Loucy (cell line): ENCODE results near the gene C2orf66.

ENCODE experiments used
- H2AFZ ChIP-seq: fragments of 200-600 bp; sonication (generic); 2 replicates; pipeline ENCODE4 v1.6.0; 2016; ENCODE audit warnings: antibody characterized with exemption, mild to moderate bottlenecking, low read length, moderate library complexity
- H3F3A ChIP-seq: fragments of 200-600 bp; 2 replicates; pipeline ENCODE4 v1.6.0; 2016; ENCODE audit warnings: antibody characterized with exemption, low read depth, mild to moderate bottlenecking
- H3K27me3 ChIP-seq: fragments of 200-600 bp; sonication (generic); 2 replicates; pipeline ENCODE4 v1.6.1; 2014; ENCODE audit warnings: low read length, mild to moderate bottlenecking; ENCODE audit not compliant: insufficient read depth, poor library complexity, severe bottlenecking
- H3K36me3 ChIP-seq: fragments of 200-600 bp; sonication (generic); 2 replicates; pipeline ENCODE4 v1.6.1; 2016; ENCODE audit warnings: low read length; ENCODE audit not compliant: insufficient read depth
- H3K4me1 ChIP-seq: fragments of 200-600 bp; sonication (generic); 2 replicates; pipeline ENCODE4 v1.5.1; 2014; ENCODE audit warnings: low read length, mild to moderate bottlenecking; ENCODE audit not compliant: insufficient read depth, poor library complexity, severe bottlenecking
- H3K4me2 ChIP-seq: fragments of 200-600 bp; sonication (generic); 2 replicates; pipeline ENCODE4 v1.6.0; 2014; ENCODE audit warnings: antibody characterized with exemption, low read length, low read depth, mild to moderate bottlenecking; ENCODE audit not compliant: poor library complexity, severe bottlenecking
- H3K4me3 ChIP-seq: fragments of 200-600 bp; sonication (generic); 2 replicates; pipeline ENCODE4 v1.5.1; 2014; ENCODE audit warnings: low read length, mild to moderate bottlenecking, mixed read lengths; ENCODE audit not compliant: poor library complexity, severe bottlenecking
- H3K79me2 ChIP-seq: fragments of 200-600 bp; sonication (generic); 2 replicates; pipeline ENCODE4 v1.6.1; 2014; ENCODE audit warnings: low read length; ENCODE audit not compliant: insufficient read depth
- H3K9ac ChIP-seq: fragments of 200-600 bp; sonication (generic); 2 replicates; pipeline ENCODE4 v1.6.0; 2014; ENCODE audit warnings: mild to moderate bottlenecking, low read depth, low read length, moderate library complexity; ENCODE audit not compliant: poor library complexity, severe bottlenecking
- H3K9me2 ChIP-seq: fragments of 200-600 bp; sonication (generic); replicated peaks from 2 replicates; pipeline ENCODE4 v1.6.1; 2016; ENCODE audit warnings: low read depth, low read length, mixed read lengths
- H3K9me3 ChIP-seq: fragments of 200-600 bp; sonication (generic); 2 replicates; pipeline ENCODE4 v1.6.1; 2014; ENCODE audit warnings: mild to moderate bottlenecking, antibody characterized with exemption, low read length, low read depth; ENCODE audit not compliant: insufficient read depth
- H4K20me1 ChIP-seq: fragments of 200-600 bp; sonication (generic); 2 replicates; pipeline ENCODE4 v1.6.0; 2014; ENCODE audit warnings: antibody characterized with exemption, low read length, mild to moderate bottlenecking; ENCODE audit not compliant: insufficient read depth, poor library complexity, severe bottlenecking
- CTCF ChIP-seq: fragments of 200-600 bp; sonication (generic); conservative IDR thresholded peaks from 2 replicates; pipeline ENCODE4 v1.5.1; 2014; ENCODE audit warnings: mild to moderate bottlenecking, antibody characterized with exemption, low read length
- EZH2phosphoT487 ChIP-seq: fragments of 200-600 bp; IDR thresholded peaks from 2 replicates; pipeline ENCODE4 v1.6.1; 2018; ENCODE audit warnings: antibody characterized with exemption, mild to moderate bottlenecking, moderate library complexity, borderline replicate concordance

C2orf66 gene

GRCh38 chr2:196804381-196804780, 4.8 kb downstream of the C2orf66 start:
- no peak for TF ChIP-seq EZH2phosphoT487
- TF ChIP-seq CTCF = no peak

GRCh38 chr2:196802401-196802800, 6.8 kb downstream of the C2orf66 start:
- H3K27me3 ChIP-seq = no peaks in the 10 kb centered on the region
- no peak overlapping the region for H3K9ac ChIP-seq
- H4K20me1 ChIP-seq = no peaks in the 10 kb centered on the region
- peaks cover 5% of the 10 kb centered on the region for H3K4me1 ChIP-seq
- H3K4me3 ChIP-seq = no peak overlapping the region
- no peaks in the 10 kb centered on the region for H3F3A ChIP-seq
- H2AFZ ChIP-seq = no peak overlapping the region
- TF ChIP-seq CTCF = no peak
- no peak for TF ChIP-seq EZH2phosphoT487
- peaks cover under 1% of the 10 kb centered on the region; the same call in 1 of the 2 replicates for H3K36me3 ChIP-seq
- no peak overlapping the region for H3K4me2 ChIP-seq
- H3K9me2 ChIP-seq = no peaks in the 10 kb centered on the region
- no peaks in the 10 kb centered on the region for H3K9me3 ChIP-seq
- H3K79me2 ChIP-seq = peaks cover 23% of the 10 kb centered on the region

More at GRCh38 chr2:196804381-196804780, 4.8 kb downstream of the C2orf66 start:
- Histone ChIP-seq H3K4me1 (peaks cover 7% of the 10 kb centered on the region), H2AFZ (no peak overlapping the region), H3K4me3 (no peak overlapping the region), H3K79me2 (peaks cover 4% of the 10 kb centered on the region), H3K9me3 (no peaks in the 10 kb centered on the region), H3K4me2 (no peak overlapping the region), H4K20me1 (no peaks in the 10 kb centered on the region), H3K9ac (no peak overlapping the region), H3K9me2 (no peaks in the 10 kb centered on the region), H3K27me3 (no peaks in the 10 kb centered on the region), H3F3A (no peaks in the 10 kb centered on the region), H3K36me3 (no peaks in the 10 kb centered on the region)

GRCh38 chr2:196801674-196802261, 7.4 kb downstream of the C2orf66 start:
- H3K9me2 ChIP-seq = no peaks in the 10 kb centered on the region
- no peaks in the 10 kb centered on the region for H3K27me3 ChIP-seq
- H2AFZ ChIP-seq = no peak overlapping the region
- H3K36me3 ChIP-seq = peaks cover 7% of the 10 kb centered on the region; the same call in 1 of the 2 replicates
- H4K20me1 ChIP-seq = no peaks in the 10 kb centered on the region
- no peaks in the 10 kb centered on the region for H3K9me3 ChIP-seq
- no peak for TF ChIP-seq CTCF
- no peak for TF ChIP-seq EZH2phosphoT487
- H3K4me1 ChIP-seq = peaks cover 12% of the 10 kb centered on the region
- H3K79me2 ChIP-seq = peaks cover 29% of the 10 kb centered on the region
- no peak overlapping the region for H3K4me3 ChIP-seq
- H3F3A ChIP-seq = no peaks in the 10 kb centered on the region
- H3K4me2 ChIP-seq = no peak overlapping the region
- no peak overlapping the region for H3K9ac ChIP-seq
